GM12874 (cell line): ENCODE data around the gene ADSS1.

Source experiments
- CTCF ChIP-seq: IDR thresholded peaks from 2 replicates; pipeline ENCODE4 v1.5.1; 2011; ENCODE audit warnings: low read depth, mild to moderate bottlenecking, control low read depth, low read length, moderate library complexity; ENCODE audit not compliant: insufficient read depth

The ADSS1 gene

GRCh38 chr14:104734991-104735779 lies 11.2 kb downstream of the ADSS1 start:
- TF ChIP-seq CTCF, result no peak

GRCh38 chr14:104735830-104736642 lies 12.0 kb downstream of the ADSS1 start:
- no peak for TF ChIP-seq CTCF

- no peak for TF ChIP-seq CTCF
Measured at GRCh38 chr14:104738375-104739019, 14.5 kb downstream of the ADSS1 start.

GRCh38 chr14:104739026-104739425 lies 15.0 kb downstream of the ADSS1 start:
- TF ChIP-seq CTCF, result no peak

- no peak for TF ChIP-seq CTCF
Measured at GRCh38 chr14:104739546-104740516, 15.8 kb downstream of the ADSS1 start.

- no peak for TF ChIP-seq CTCF
Measured at GRCh38 chr14:104741108-104741802, 17.2 kb downstream of the ADSS1 start.
